GM06990 (cell line): Measurements from ENCODE around the gene SCN4B.

Source experiments
- DNase-seq: peaks from one replicate; pipeline ENCODE4 v3.0.0-alpha.2; 2011; ENCODE audit not compliant: insufficient read length; ENCODE audit errors: extremely low read depth
- H3K27me3 ChIP-seq: replicated peaks from 2 replicates; pipeline ENCODE4 v1.6.0; 2011; ENCODE audit warnings: low read length; ENCODE audit not compliant: control insufficient read depth, insufficient read depth
- H3K36me3 ChIP-seq: 2 replicates; pipeline ENCODE4 v1.5.1; 2011; ENCODE audit warnings: low read length; ENCODE audit not compliant: control insufficient read depth, insufficient read depth
- H3K4me3 ChIP-seq: replicated peaks from 2 replicates; pipeline ENCODE4 v1.5.1; 2011; ENCODE audit warnings: low read depth, mild to moderate bottlenecking, control low read depth, low read length
- TF ChIP-seq, protein P1 (sequence below): IDR thresholded peaks from 2 replicates; pipeline ENCODE4 v1.5.1; 2011; ENCODE audit warnings: low read length, control low read depth, mild to moderate bottlenecking, inconsistent platforms; ENCODE audit not compliant: insufficient read depth, poor library complexity, severe bottlenecking

The SCN4B gene

DNA sequence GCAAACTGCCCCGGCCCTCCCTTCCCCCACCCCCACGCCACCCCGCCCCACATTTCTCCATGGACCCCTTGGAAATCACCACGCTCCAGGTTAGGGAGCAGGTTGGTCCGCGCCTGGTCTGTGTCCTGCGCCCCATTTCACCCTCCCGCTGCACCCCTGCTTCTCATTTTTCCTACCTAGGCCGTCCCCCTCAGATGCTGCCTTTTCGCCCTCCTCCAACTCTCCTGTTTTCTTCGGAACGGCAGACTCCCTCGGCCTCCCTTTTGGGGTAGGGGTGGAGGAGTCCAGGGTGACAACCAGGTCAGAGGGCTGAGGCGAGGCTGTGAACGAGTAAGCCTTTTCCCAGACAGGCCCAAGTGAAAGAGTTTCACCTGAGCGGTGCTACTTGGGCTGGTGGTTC is 893 bp upstream of the SCN4B start:
- no peak for DNase-seq
- H3K36me3 ChIP-seq, result no peaks in the 10 kb centered on the region
- TF ChIP-seq, protein P1, sequence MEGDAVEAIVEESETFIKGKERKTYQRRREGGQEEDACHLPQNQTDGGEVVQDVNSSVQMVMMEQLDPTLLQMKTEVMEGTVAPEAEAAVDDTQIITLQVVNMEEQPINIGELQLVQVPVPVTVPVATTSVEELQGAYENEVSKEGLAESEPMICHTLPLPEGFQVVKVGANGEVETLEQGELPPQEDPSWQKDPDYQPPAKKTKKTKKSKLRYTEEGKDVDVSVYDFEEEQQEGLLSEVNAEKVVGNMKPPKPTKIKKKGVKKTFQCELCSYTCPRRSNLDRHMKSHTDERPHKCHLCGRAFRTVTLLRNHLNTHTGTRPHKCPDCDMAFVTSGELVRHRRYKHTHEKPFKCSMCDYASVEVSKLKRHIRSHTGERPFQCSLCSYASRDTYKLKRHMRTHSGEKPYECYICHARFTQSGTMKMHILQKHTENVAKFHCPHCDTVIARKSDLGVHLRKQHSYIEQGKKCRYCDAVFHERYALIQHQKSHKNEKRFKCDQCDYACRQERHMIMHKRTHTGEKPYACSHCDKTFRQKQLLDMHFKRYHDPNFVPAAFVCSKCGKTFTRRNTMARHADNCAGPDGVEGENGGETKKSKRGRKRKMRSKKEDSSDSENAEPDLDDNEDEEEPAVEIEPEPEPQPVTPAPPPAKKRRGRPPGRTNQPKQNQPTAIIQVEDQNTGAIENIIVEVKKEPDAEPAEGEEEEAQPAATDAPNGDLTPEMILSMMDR, result no peak
- H3K4me3 ChIP-seq, result no peak overlapping the region
- H3K27me3 ChIP-seq, result peaks cover 5% of the 10 kb centered on the region

- H3K4me3 ChIP-seq, result no peak overlapping the region
- TF ChIP-seq, protein P1, result no peak
- no peaks in the 10 kb centered on the region for H3K36me3 ChIP-seq
- no peak for DNase-seq
- peaks cover 8% of the 10 kb centered on the region for H3K27me3 ChIP-seq
These were observed 537 bp downstream of the SCN4B start for GRCh38 chr11:118152020-118152551.

DNA sequence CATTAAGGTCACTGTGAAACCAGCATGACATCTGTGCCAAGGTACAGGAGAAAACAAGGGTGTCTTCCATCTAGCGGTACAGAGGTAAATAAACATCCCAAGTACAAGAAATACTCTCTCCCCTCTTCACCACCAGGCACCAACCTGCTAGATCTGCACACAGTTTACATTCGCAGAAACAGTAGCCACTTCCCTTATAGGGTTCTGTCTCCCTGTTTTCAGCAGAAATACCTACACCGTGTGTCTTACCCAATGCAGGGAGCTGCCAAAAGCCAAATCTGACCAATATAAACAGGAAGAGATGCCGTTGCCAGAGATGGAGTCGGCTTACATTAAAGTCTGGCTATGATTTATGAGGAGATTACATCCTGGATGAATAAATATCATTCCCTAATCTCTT is 1.2 kb downstream of the SCN4B start:
- Histone ChIP-seq H3K4me3 (no peak overlapping the region), H3K27me3 (peaks cover 8% of the 10 kb centered on the region), H3K36me3 (no peaks in the 10 kb centered on the region)
- no peak for DNase-seq
- TF ChIP-seq, protein P1, result no peak

GRCh38 chr11:118149493-118149892 is 3.1 kb downstream of the SCN4B start:
- Histone ChIP-seq H3K4me3 (no peak overlapping the region), H3K27me3 (peaks cover 8% of the 10 kb centered on the region), H3K36me3 (no peaks in the 10 kb centered on the region)
- TF ChIP-seq, protein P1, result no peak
- no peak for DNase-seq

DNA sequence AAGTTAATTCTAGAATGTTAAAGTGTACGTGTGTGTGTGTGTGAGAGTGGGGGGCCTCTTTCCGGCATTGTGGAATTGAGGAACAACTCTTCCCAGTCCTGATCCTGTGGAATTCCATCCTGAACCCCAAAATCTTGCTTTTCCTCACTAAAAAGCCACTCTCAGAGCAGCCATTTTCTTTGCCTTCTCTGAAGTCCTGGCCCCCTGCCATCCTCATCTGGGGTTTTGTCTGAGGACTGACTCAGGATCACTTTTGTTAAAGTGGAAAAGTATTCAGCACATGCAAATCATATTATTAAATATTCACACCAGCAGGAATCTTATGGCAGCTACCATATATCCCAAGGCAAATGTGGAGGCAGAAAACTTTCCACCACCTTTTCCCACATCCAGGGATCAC is 3.8 kb downstream of the SCN4B start:
- TF ChIP-seq, protein P1, result no peak
- Histone ChIP-seq H3K27me3 (peaks cover 8% of the 10 kb centered on the region), H3K4me3 (no peak overlapping the region), H3K36me3 (no peaks in the 10 kb centered on the region)
- no peak for DNase-seq

DNA sequence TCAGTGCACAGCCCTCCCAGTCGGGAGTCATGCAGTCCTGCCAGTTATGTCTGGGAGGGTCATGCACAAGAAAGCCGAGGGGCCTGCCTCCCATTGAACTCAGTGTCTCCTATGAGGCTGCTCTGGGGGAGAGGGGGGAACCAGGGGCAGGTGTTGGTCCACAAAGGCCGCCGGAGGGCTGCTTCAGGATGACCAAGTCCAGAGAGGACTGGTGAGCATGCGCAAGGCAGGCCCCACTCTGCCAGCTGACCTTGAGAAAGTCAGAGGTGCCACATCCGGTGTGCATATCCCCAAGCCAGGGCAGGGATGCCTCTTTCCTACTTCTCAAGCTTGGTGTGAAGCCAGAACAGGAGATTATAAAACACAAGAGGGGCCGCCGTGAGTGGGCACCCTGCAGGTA is 4.4 kb downstream of the SCN4B start:
- peaks cover 7% of the 10 kb centered on the region for H3K27me3 ChIP-seq
- H3K36me3 ChIP-seq, result no peaks in the 10 kb centered on the region
- TF ChIP-seq, protein P1, result no peak
- no peak for DNase-seq
- H3K4me3 ChIP-seq, result no peak overlapping the region
